ENCODE measurements around the gene AGBL5. TPM values are rescaled to one million over a fixed set of nuclear protein-coding genes. Genes with fewer than 3 reads are reported as not detected.
"Not testable (repeated sequence)": the region's sequence is repeated elsewhere in the genome, so short reads cannot be mapped to it uniquely, and the experiment has no call there.

The AGBL5 gene
- total RNA-seq, 2 experiments from 2014 or later, result 37.4 to 42.0 TPM

GRCh38 chr2:27073782-27074181 lies 22.3 kb downstream of the AGBL5 start:
- Histone ChIP-seq H3K9me3 (ENCODE audit: low read length) (no peaks in the 10 kb centered on the region), H3K79me2 (ENCODE audit: insufficient read depth, low read depth, low read length) (peaks cover 26% of the 10 kb centered on the region), H2AFZ (ENCODE audit: low read length) (peak overlapping the region; percentile 11; the same call in 1 of the 2 replicates), H3K4me2 (ENCODE audit: low read length) (peak overlapping the region; percentile 28; the same call in 1 of the 2 replicates), H3K9me2 (ENCODE audit: insufficient read depth, low read length) (no peaks in the 10 kb centered on the region), H3K4me1 (ENCODE audit: insufficient read depth, low read length, poor library complexity, severe bottlenecking) (peaks cover 72% of the 10 kb centered on the region), H3K27ac (ENCODE audit: low read depth, low read length, poor library complexity, severe bottlenecking) (peak overlapping the region; percentile 81), H3K36me3 (ENCODE audit: insufficient read depth, low read length) (peaks cover 17% of the 10 kb centered on the region; the same call in 1 of the 2 replicates), H3K4me3 (ENCODE audit: low read depth, low read length, poor library complexity, severe bottlenecking) (no peak overlapping the region), H4K20me1 (ENCODE audit: insufficient read depth, low read length) (0 out of 2 replicates have a peak, but pooled peaks cover 4% of the 10 kb centered on the region)
- ChIA-PET CTCF (ENCODE audit: unreplicated experiment) (interaction anchor here (0.9 kb wide), 1 partner anchor 8 kb away, joined by 4 read pairs; no protein-coding TSS in a partner anchor), POLR2A (interaction anchor here (0.8 to 3.8 kb wide), 5 partner anchors 8 to 214 kb away, joined by 3 to 18 read pairs (median 4); partner anchors contain the start of genes AGBL5, ATRAID, KHK and SLC5A6)
- TF ChIP-seq EZH2phosphoT487 (IDR thresholded peaks at IDR 0.05; ENCODE audit: borderline replicate concordance, low read depth, low read length) (no peak), CTCF (conservative IDR thresholded peaks at IDR 0.05; ENCODE audit: low read length) (no peak)
- intact Hi-C loops (cut with micrococcal nuclease; ENCODE audit: unreplicated experiment), result no loop called here
- BruUV-seq (replicated peaks), result no TSS peak
- no peak for DNase-seq (ENCODE audit: low spot score)

- Histone ChIP-seq H3K4me3 (ENCODE audit: low read depth, low read length, poor library complexity, severe bottlenecking) (peak overlapping the region; percentile 33), H3K9me3 (ENCODE audit: low read length) (no peaks in the 10 kb centered on the region), H3K4me1 (ENCODE audit: insufficient read depth, low read length, poor library complexity, severe bottlenecking) (peaks cover 68% of the 10 kb centered on the region), H3K27ac (ENCODE audit: low read depth, low read length, poor library complexity, severe bottlenecking) (peak overlapping the region; percentile 81), H4K20me1 (ENCODE audit: insufficient read depth, low read length) (0 out of 2 replicates have a peak, but pooled peaks cover 1% of the 10 kb centered on the region), H2AFZ (ENCODE audit: low read length) (peak overlapping the region; percentile 79), H3K9me2 (ENCODE audit: insufficient read depth, low read length) (no peaks in the 10 kb centered on the region), H3K36me3 (ENCODE audit: insufficient read depth, low read length) (peaks cover 6% of the 10 kb centered on the region; the same call in 1 of the 2 replicates), H3K4me2 (ENCODE audit: low read length) (peak overlapping the region; percentile 70), H3K79me2 (ENCODE audit: insufficient read depth, low read depth, low read length) (peaks cover 15% of the 10 kb centered on the region)
- TF ChIP-seq CTCF (conservative IDR thresholded peaks at IDR 0.05; ENCODE audit: low read length) (no peak), EZH2phosphoT487 (IDR thresholded peaks at IDR 0.05; ENCODE audit: borderline replicate concordance, low read depth, low read length) (no peak)
- BruUV-seq (replicated peaks), result no TSS peak
- CTCF ChIA-PET (ENCODE audit: unreplicated experiment), result no interaction called here
- DNase-seq (ENCODE audit: low spot score), result peak; percentile 81
- intact Hi-C loops (cut with micrococcal nuclease; ENCODE audit: unreplicated experiment), result no loop called here
- POLR2A ChIA-PET, result interaction anchor here (0.6 to 3.8 kb wide), 5 partner anchors 12 to 356 kb away, joined by 3 to 18 read pairs (median 3); partner anchors contain the start of genes AGBL5 and KHK
Observed at GRCh38 chr2:27074738-27075565, 23.5 kb downstream of the AGBL5 start.

- Histone ChIP-seq H3K4me3 (ENCODE audit: low read depth, low read length, poor library complexity, severe bottlenecking) (peak overlapping the region; percentile 33), H3K27ac (ENCODE audit: low read depth, low read length, poor library complexity, severe bottlenecking) (peak overlapping the region; percentile 81), H2AFZ (ENCODE audit: low read length) (peak overlapping the region; percentile 79), H3K4me1 (ENCODE audit: insufficient read depth, low read length, poor library complexity, severe bottlenecking) (peaks cover 68% of the 10 kb centered on the region), H3K4me2 (ENCODE audit: low read length) (peak overlapping the region; percentile 70)
- H3K36me3 ChIP-seq (ENCODE audit: insufficient read depth, low read length); H4K20me1 ChIP-seq (ENCODE audit: insufficient read depth, low read length); BruUV-seq (replicated peaks); H3K9me2 ChIP-seq (ENCODE audit: insufficient read depth, low read length); H3K9me3 ChIP-seq (ENCODE audit: low read length); DNase-seq (ENCODE audit: low spot score); H3K79me2 ChIP-seq (ENCODE audit: insufficient read depth, low read depth, low read length); CTCF ChIA-PET (ENCODE audit: unreplicated experiment); intact Hi-C loops (cut with micrococcal nuclease; ENCODE audit: unreplicated experiment): not testable (repeated sequence)
- POLR2A ChIA-PET, result interaction anchor here (0.6 to 3.8 kb wide), 2 partner anchors 25 to 355 kb away, joined by 3 to 18 read pairs; partner anchors contain the start of gene AGBL5
Observed at GRCh38 chr2:27075566-27075871, 24.1 kb downstream of the AGBL5 start.

Measured in OCI-LY7 (cell line).